GM13977 (cell line): Measurements from ENCODE around the gene ECI2.

ENCODE experiments used
- DNase-seq: peaks from one replicate; pipeline ENCODE4 v3.0.0; 2012; ENCODE audit warnings: low spot score
- CTCF ChIP-seq: IDR thresholded peaks from 2 replicates; pipeline ENCODE4 v1.5.1; 2012; ENCODE audit warnings: mild to moderate bottlenecking, control low read depth; ENCODE audit not compliant: insufficient read depth; ENCODE audit errors: extremely low read depth, missing control alignments
- in situ Hi-C: fragments of 300-500 bp; cut with MboI; formaldehyde crosslinking; loops from one replicate; pipeline ENCODE4 v1.12.0; 2022; ENCODE audit warnings: low sequenced_read_pairs, low pct_unique_long_range_greater_than_20kb, mixed read lengths, inconsistent platforms; ENCODE audit not compliant: unreplicated experiment

The ECI2 gene

GRCh38 chr6:4125933-4126864 is 9.2 kb downstream of the ECI2 start:
- no peak for DNase-seq
- no peak for TF ChIP-seq CTCF
- in situ Hi-C loops: no loop called here

- no peak for TF ChIP-seq CTCF
- in situ Hi-C loops: no loop called here
- DNase-seq: no peak
Measured at GRCh38 chr6:4125500-4125899, 9.9 kb downstream of the ECI2 start.

- no peak for TF ChIP-seq CTCF
- in situ Hi-C loops: no loop called here
- no peak for DNase-seq
Measured at GRCh38 chr6:4124351-4124750, 11.0 kb downstream of the ECI2 start.

GRCh38 chr6:4115741-4116140 is 19.6 kb downstream of the ECI2 start:
- no peak for TF ChIP-seq CTCF
- in situ Hi-C loops: no loop called here

GRCh38 chr6:4114123-4114522 is 21.3 kb downstream of the ECI2 start:
- DNase-seq: no peak
- in situ Hi-C loops: no loop called here
- TF ChIP-seq CTCF: no peak

More at GRCh38 chr6:4115741-4116140, 19.6 kb downstream of the ECI2 start:
- no peak for DNase-seq

GRCh38 chr6:4113649-4114048 is 21.7 kb downstream of the ECI2 start:
- in situ Hi-C loops: no loop called here
- TF ChIP-seq CTCF: no peak
- DNase-seq: no peak
